B cell (primary cell): ENCODE results near the gene NOL4.

Experiments
- CTCF ChIP-seq: fragments of 200-600 bp; IDR thresholded peaks from one replicate; pipeline ENCODE4 v1.8.0; 2022; ENCODE audit warnings: antibody characterized with exemption, mild to moderate bottlenecking
- EZH2 ChIP-seq: IDR thresholded peaks from 2 replicates; pipeline ENCODE4 v1.6.1; 2012; ENCODE audit warnings: borderline replicate concordance, low read depth, mild to moderate bottlenecking, moderate library complexity, low read length; ENCODE audit not compliant: insufficient read depth, poor library complexity, severe bottlenecking

DNA sequence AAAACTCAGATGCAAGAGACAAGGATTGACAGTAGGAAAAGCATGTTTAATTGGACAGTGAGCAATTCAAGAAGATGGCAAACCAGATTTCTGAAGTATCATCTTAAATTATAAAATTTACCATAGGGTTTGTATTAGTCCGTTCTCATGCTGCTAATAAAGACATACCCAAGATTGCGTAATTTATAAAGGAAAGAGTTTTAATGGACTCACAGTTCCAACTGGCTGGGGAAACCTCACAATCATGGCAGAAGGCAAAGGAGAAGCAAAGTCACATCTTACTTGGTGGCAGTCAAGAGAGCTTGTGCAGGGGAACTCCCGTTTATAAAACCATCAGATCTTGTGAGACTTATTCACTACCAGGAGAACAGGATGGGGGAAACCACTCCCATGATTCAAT is 24.0 kb upstream of the NOL4 start:
- TF ChIP-seq EZH2 (no peak), CTCF (no peak)
